ENCODE results near the gene CAVIN3.

CAVIN3 gene

DNA sequence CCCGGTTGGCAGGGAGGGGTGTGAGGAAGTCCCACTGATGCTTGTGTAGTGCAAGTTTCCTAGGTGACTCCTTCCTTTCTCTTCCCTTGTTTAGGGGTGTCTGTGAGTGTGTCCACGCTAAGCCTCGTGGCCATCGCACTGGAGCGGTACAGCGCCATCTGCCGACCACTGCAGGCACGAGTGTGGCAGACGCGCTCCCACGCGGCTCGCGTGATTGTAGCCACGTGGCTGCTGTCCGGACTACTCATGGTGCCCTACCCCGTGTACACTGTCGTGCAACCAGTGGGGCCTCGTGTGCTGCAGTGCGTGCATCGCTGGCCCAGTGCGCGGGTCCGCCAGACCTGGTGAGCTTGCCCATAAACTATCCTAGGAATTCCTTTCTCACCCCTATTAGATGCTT is 50.3 kb downstream of the CAVIN3 start:
- DNase-seq (peak; percentile 9), ATAC-seq (no peak)

Measured in stimulated activated naive CD8-positive, alpha-beta T cell treated with anti-CD3 and anti-CD28 coated beads, Interleukin-15, Interleukin-2, amounts not matched to agents 100 U/mL and 50 U/mL, for 24 hours (primary cell).